ENCODE measurements around the gene RIN3. TPM values are rescaled to one million over a fixed set of nuclear protein-coding genes. Genes with fewer than 3 reads are reported as not detected.

RIN3 gene
- total and polyA plus RNA-seq, 10 of the 15 experiments (the other 5 are each of a cell fraction or from before 2014, with no cell fraction given): 0.91 to 23.3 (median 6.3) TPM

- TF ChIP-seq RCOR1 (conservative IDR thresholded peaks at IDR 0.05; ENCODE audit: low read depth, low read length): 0 out of 2 replicates have a peak, but pooled peaks have one; percentile 55
- peak; percentile 58; the same call in 1 of the 3 replicates for TF ChIP-seq POU2F2 (IDR thresholded peaks at IDR 0.05; ENCODE audit: borderline replicate concordance, low read depth, low read length)
- TF ChIP-seq RFX5 (IDR thresholded peaks at IDR 0.05; ENCODE audit: low read depth, low read length): no peak
- peak; percentile 77 for TF ChIP-seq PAX5 (IDR thresholded peaks at IDR 0.05; ENCODE audit: borderline replicate concordance, low read depth, low read length)
Observed at GRCh38 chr14:92651106-92651757, 137.7 kb downstream of the RIN3 start (continued).

- H2AFZ ChIP-seq (ENCODE audit: control insufficient read depth, low read depth, low read length): peak overlapping the region; percentile 58; the same call in 1 of the 2 replicates
- ChIA-PET RAD21 (ENCODE audit: unreplicated experiment) (interaction anchor here (0.9 to 8.5 kb wide), 17 partner anchors 9 to 186 kb away, joined by 3 to 101 read pairs (median 6); no protein-coding TSS in a partner anchor), POLR2A (interaction anchor here (1.0 to 4.1 kb wide), 14 partner anchors 8 to 75 kb away, joined by 3 to 25 read pairs (median 6); no protein-coding TSS in a partner anchor), SMC1A (ENCODE audit: uncharacterized antibody, unreplicated experiment) (interaction anchor here (0.8 to 5.3 kb wide), 19 partner anchors 8 to 392 kb away, joined by 3 to 58 read pairs (median 5); no protein-coding TSS in a partner anchor), CTCF (interaction anchor here (0.6 to 5.4 kb wide), 11 partner anchors 8 to 79 kb away, joined by 3 to 40 read pairs (median 8); no protein-coding TSS in a partner anchor)
- 19% methylated on average over 24 of the region's 27 CpGs for WGBS (ENCODE audit: insufficient coverage, insufficient replicate concordance, low lambda C conversion rate, missing lambda C conversion rate)
- DNase-seq (ENCODE audit: low read depth, low spot score): no peak
- peak overlapping the region; percentile 52 for H3K9ac ChIP-seq (ENCODE audit: control insufficient read depth, insufficient read depth, low read length)
- peak; percentile 54 for ATAC-seq
- FAIRE-seq: no peak
- H3K79me2 ChIP-seq (ENCODE audit: control insufficient read depth, insufficient read depth, low read length): peaks cover 38% of the 10 kb centered on the region
- H3K27ac ChIP-seq (ENCODE audit: control insufficient read depth, insufficient read depth): peak overlapping the region; percentile 89
- no peaks in the 10 kb centered on the region for H3K27me3 ChIP-seq (replicated peaks in 1 of 2; ENCODE audit: control insufficient read depth in 2 of 2, insufficient read depth in 2 of 2, low read length in 1 of 2)
- in situ Hi-C loops (cut with MboI): no loop called here
- BruUV-seq (replicated peaks): no TSS peak
- intact Hi-C loops (cut with micrococcal nuclease; ENCODE audit: unreplicated experiment): loop anchor here (1.0 to 2.0 kb wide), 3 partner anchors 25 to 70 kb away; no protein-coding TSS in a partner anchor
- H3K36me3 ChIP-seq (ENCODE audit: control insufficient read depth in 2 of 2, insufficient read depth in 2 of 2, low read length in 1 of 2): no peaks in the 10 kb centered on the region; a peak in 1 of 4 replicates
- H3K4me3 ChIP-seq: peak overlapping the region; percentile 66
- H3K9me3 ChIP-seq (replicated peaks; ENCODE audit: control insufficient read depth, insufficient read depth, low read length): no peaks in the 10 kb centered on the region
- H4K20me1 ChIP-seq (ENCODE audit: control insufficient read depth, insufficient read depth): no peaks in the 10 kb centered on the region
- H3K4me1 ChIP-seq (ENCODE audit: control insufficient read depth, insufficient read depth, low read length): peaks cover 30% of the 10 kb centered on the region
- H3K4me2 ChIP-seq (ENCODE audit: control insufficient read depth, insufficient read depth): peak overlapping the region; percentile 64
- peak; percentile 61 for TF ChIP-seq NKRF (conservative IDR thresholded peaks at IDR 0.05)
- TF ChIP-seq CBFB (IDR thresholded peaks at IDR 0.05; ENCODE audit: low read depth): no peak
- TF ChIP-seq SPI1 (IDR thresholded peaks at IDR 0.05; ENCODE audit: borderline replicate concordance, insufficient read depth, low read depth, low read length): peak; percentile 31; the same call in 1 of the 2 replicates
- TF ChIP-seq YBX1 (IDR thresholded peaks at IDR 0.05): no peak
- TF ChIP-seq NR2C2 (IDR thresholded peaks at IDR 0.05; ENCODE audit: borderline replicate concordance, control insufficient read depth, insufficient read length, low read depth): no peak
- TF ChIP-seq PBX3 (IDR thresholded peaks at IDR 0.05; ENCODE audit: insufficient replicate concordance, low read depth, low read length): no peak
- no peak for TF ChIP-seq BCLAF1 (IDR thresholded peaks at IDR 0.05)
- no peak for TF ChIP-seq STAT1 (conservative IDR thresholded peaks at IDR 0.05)
- no peak for TF ChIP-seq FOXK2 (IDR thresholded peaks at IDR 0.05)
- no peak for TF ChIP-seq TCF7 (IDR thresholded peaks at IDR 0.05; ENCODE audit: borderline replicate concordance)
- TF ChIP-seq CHD2 (IDR thresholded peaks at IDR 0.05; ENCODE audit: borderline replicate concordance, low read depth, low read length): no peak
Observed at GRCh38 chr14:92651758-92652406, 138.3 kb downstream of the RIN3 start.
